Body of pancreas (tissue), 4 donors: ENCODE measurements around the gene SCN4A. TPM values are rescaled to one million over a fixed set of nuclear protein-coding genes. Genes with fewer than 3 reads are reported as not detected.

Experiments used
- ATAC-seq: fragments of 150-250 bp; one replicate; pipeline ENCODE4 v1.9.1; 2016
- DNase-seq, 4 donors: peaks; one replicate each; pipeline ENCODE4 v3.0.0-alpha.2; 2019
- H3K27ac ChIP-seq, 4 donors: fragments of 200-600 bp; sonication (generic); 1 replicate in 3 of 4; 2 replicates in 1 of 4; pipeline versions ENCODE4 v1.5.1 to v1.6.1; 2016 to 2019; ENCODE audit warnings: mild to moderate bottlenecking in 1 of 4, mixed read lengths in 1 of 4, moderate library complexity in 1 of 4
- H3K27me3 ChIP-seq, 2 donors: fragments of 200-600 bp; sonication (generic); one replicate each; pipeline ENCODE4 v1.6.0; 2016; ENCODE audit warnings: mild to moderate bottlenecking in 1 of 2
- H3K36me3 ChIP-seq, 2 donors: fragments of 200-600 bp; sonication (generic); replicated peaks in 1 of 2; 2 replicates each; pipeline ENCODE4 v1.5.1; 2016; ENCODE audit warnings: low read depth in 2 of 2; ENCODE audit not compliant: insufficient read depth in 1 of 2
- H3K4me1 ChIP-seq: fragments of 200-600 bp; sonication (generic); one replicate; pipeline ENCODE4 v1.6.0; 2016
- H3K4me3 ChIP-seq, 2 donors: fragments of 200-600 bp; sonication (generic); 1 replicate in 1 of 2; 2 replicates in 1 of 2; pipeline ENCODE4 v1.5.1; 2016 to 2019
- H3K9me3 ChIP-seq, 3 donors: fragments of 200-600 bp; sonication (generic); 1 replicate in 2 of 3; 2 replicates in 1 of 3; pipeline ENCODE4 v1.5.1; 2016
- CTCF ChIP-seq, 7 experiments: fragments of 450-650 bp in 4 of 7; fragments of 200-600 bp in 3 of 7; sonication (generic) in 3 of 7; IDR thresholded peaks; one replicate each; pipeline ENCODE4 v1.5.1; 2016 to 2019; ENCODE audit warnings: antibody characterized with exemption in 7 of 7
- POLR2A ChIP-seq, 3 donors: fragments of 450-650 bp; IDR thresholded peaks; one replicate each; pipeline ENCODE4 v1.6.1; 2016; ENCODE audit warnings: antibody characterized with exemption in 3 of 3, mild to moderate bottlenecking in 2 of 3
- WGBS, 2 donors: methylation state at CpG; one replicate each; pipeline ENCODE4 v1.1.5; 2017; 5-methylcytosine and 5-hydroxymethylcytosine counted together
- intact Hi-C: fragments of 100-400 bp; cut with DNase I; formaldehyde crosslinking; loops from one replicate; pipeline ENCODE4 v1.15.1; 2023
- total RNA-seq, 2 donors: library from RNA; depleted of rRNA; stranded (reverse); fragments of >200 nt; gene quantifications; one replicate each; pipeline ENCODE4 v1.1.0, GENCODE V29; 2016

Gene SCN4A
- total RNA-seq, 2 donors from 2014 or later, result 0.26 to 1.3 TPM

- intact Hi-C loops, result no loop called here
- H3K36me3 ChIP-seq, result no peaks in the 10 kb centered on the region
- DNase-seq (no peak), ATAC-seq (no peak)
- no peak for TF ChIP-seq CTCF (IDR thresholded peaks at IDR 0.05)
- no peak for TF ChIP-seq POLR2A (IDR thresholded peaks at IDR 0.05)
- H3K27me3 ChIP-seq, result no peaks in the 10 kb centered on the region
- 72 to 74% methylated on average over 13 of the region's 13 CpGs for WGBS, 2 donors
- H3K9me3 ChIP-seq, result no peaks in the 10 kb centered on the region
- no peaks in the 10 kb centered on the region for H3K4me1 ChIP-seq
- H3K27ac ChIP-seq, result no peak overlapping the region
- H3K4me3 ChIP-seq, result no peak overlapping the region
Observed at GRCh38 chr17:63978272-63979200, 5.8 kb upstream of the SCN4A start.

DNA sequence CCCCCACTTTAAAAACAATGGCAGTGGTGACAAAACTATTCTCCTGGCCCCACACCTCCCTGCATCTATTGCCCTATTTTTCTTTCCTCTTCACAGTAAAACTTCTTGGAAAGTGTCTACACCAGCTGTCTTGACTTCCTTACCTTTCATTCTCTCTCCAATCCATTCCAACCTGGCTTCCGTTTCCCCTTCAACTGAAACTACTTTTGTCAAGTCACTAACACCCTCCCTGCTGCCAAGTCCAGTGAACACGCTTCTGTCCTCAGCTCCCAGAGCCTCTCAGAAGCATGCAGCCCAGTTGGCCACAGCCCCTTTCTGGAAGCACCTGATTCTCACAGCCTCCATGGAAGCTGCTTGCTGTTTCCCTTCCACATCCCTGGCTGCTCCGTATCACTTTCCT is 4.0 kb upstream of the SCN4A start:
- Histone ChIP-seq H3K36me3 (no peaks in the 10 kb centered on the region), H3K4me1 (no peaks in the 10 kb centered on the region), H3K27me3 (no peaks in the 10 kb centered on the region), H3K9me3 (no peaks in the 10 kb centered on the region), H3K4me3 (no peak overlapping the region), H3K27ac (no peak overlapping the region)
- 68 to 69% methylated on average over 3 of the region's 3 CpGs for WGBS, 2 donors
- DNase-seq (no peak), ATAC-seq (no peak)
- TF ChIP-seq CTCF (IDR thresholded peaks at IDR 0.05), result no peak
- TF ChIP-seq POLR2A (IDR thresholded peaks at IDR 0.05), result no peak
- intact Hi-C loops, result no loop called here

- ATAC-seq (no peak), DNase-seq (no peak)
- no peaks in the 10 kb centered on the region for H3K4me1 ChIP-seq
- no peaks in the 10 kb centered on the region for H3K27me3 ChIP-seq
- no peaks in the 10 kb centered on the region for H3K9me3 ChIP-seq
- intact Hi-C loops, result no loop called here
- no peak for TF ChIP-seq CTCF (IDR thresholded peaks at IDR 0.05)
- TF ChIP-seq POLR2A (IDR thresholded peaks at IDR 0.05), result no peak
- H3K36me3 ChIP-seq, result no peaks in the 10 kb centered on the region
- WGBS, 2 donors, result 62 to 68% methylated on average over 2 of the region's 2 CpGs
- no peak overlapping the region for H3K4me3 ChIP-seq
- H3K27ac ChIP-seq, result no peak overlapping the region
Observed at GRCh38 chr17:63975541-63976092, 2.9 kb upstream of the SCN4A start.

DNA sequence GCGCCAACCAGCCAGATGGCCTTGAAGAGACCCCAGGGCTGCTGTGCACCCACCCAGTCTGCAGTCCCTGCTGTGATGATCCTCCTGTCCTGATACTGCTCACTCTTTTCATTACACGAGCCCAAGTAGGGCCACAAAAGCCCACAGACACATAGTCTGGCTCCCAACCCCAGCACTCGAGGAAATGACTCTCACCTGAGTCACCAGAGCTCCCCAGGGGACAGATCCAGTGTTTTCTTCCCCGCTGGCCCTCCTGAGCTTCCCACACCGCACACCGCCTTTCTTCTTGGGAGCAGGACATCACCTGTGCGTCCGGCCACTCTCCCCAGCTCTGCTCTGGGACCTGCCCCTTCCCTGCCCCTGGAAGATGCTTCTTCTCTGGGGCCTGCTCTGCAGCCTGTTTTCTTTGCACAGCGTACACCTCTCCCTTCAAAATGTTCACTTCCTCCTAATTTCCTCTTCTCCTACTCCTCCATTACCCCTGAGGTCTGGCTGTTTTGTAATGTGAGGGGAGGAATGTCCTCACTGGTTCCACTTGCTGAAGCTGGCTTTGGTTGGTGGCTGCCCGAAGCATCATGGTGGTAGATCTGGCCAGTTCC is 2.0 kb upstream of the SCN4A start:
- Histone ChIP-seq H3K27ac (no peak overlapping the region), H3K4me3 (no peak overlapping the region), H3K36me3 (no peaks in the 10 kb centered on the region), H3K9me3 (no peaks in the 10 kb centered on the region), H3K27me3 (no peaks in the 10 kb centered on the region), H3K4me1 (no peaks in the 10 kb centered on the region)
- 63 to 68% methylated on average over 10 of the region's 10 CpGs for WGBS, 2 donors
- ATAC-seq (no peak), DNase-seq (no peak)
- TF ChIP-seq POLR2A (IDR thresholded peaks at IDR 0.05), result no peak
- TF ChIP-seq CTCF (IDR thresholded peaks at IDR 0.05), result no peak
- intact Hi-C loops, result no loop called here
